Measurements from ENCODE around the gene POU2F3. TPM values are rescaled to one million over a fixed set of nuclear protein-coding genes. Genes with fewer than 3 reads are reported as not detected.

POU2F3 gene
- total RNA-seq, 1 donor from 2014 or later, result 0.19 TPM

DNA sequence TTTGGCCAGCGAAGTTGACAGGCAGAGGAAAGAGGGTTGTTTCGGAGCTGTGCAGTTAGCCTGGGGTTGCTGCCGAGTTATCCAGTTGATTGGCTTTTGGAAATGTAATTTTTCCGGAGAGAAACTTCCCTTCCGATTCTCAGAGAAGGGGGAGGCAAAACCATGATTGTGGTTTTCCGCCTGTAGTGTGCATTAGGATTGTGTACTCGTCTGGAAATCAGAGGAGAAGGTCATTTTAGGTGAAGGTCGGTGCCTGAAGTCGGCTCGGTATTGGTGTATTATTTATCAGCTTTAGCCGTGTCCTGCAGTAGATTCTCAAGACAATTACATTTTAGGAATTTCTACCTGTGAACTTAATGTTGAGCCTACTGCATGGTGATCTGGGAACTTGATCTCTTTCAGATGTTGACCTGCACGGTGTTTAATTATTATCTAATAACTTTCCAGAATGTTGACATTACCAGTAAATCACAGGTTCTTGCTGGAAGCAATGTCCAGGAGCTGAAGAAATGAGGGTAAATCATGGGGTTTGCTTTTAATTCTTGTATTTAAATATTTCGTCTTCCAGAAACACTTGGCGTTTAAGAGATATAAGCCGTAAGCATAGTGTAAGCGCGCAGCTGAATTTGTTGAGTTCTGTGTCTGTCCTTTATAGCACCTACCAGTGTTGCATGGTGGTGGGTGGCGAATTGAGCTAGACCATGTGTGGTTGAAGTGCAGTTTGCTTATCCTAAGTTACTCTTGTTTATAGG is 97.6 kb downstream of the POU2F3 start:
- DNase-seq (ENCODE audit: low spot score), result no peak

GRCh38 chr11:120338107-120338933 is 98.4 kb downstream of the POU2F3 start:
- no peak for DNase-seq (ENCODE audit: low spot score)

GRCh38 chr11:120339394-120339890 is 99.5 kb downstream of the POU2F3 start:
- DNase-seq (ENCODE audit: low spot score), result no peak

DNA sequence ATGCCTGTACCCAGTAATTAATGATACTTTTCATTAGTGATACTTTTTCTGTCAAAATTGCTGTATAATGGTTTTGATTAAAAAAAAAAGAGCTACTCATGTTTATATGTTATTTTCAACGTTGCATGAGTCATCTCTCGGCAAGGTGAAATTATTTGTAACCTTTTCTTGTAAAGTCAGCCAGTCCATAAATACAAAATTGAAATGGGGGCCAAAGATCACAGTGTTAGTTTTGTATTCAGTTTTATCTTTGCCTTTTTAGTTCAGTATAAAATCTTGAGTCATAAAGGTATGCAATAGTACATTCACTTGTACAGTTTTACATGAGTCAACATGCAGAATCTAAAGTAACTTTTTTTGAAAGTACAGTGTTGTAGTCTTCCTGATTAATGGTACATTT is 100.6 kb downstream of the POU2F3 start:
- DNase-seq (ENCODE audit: low spot score), result no peak

DNA sequence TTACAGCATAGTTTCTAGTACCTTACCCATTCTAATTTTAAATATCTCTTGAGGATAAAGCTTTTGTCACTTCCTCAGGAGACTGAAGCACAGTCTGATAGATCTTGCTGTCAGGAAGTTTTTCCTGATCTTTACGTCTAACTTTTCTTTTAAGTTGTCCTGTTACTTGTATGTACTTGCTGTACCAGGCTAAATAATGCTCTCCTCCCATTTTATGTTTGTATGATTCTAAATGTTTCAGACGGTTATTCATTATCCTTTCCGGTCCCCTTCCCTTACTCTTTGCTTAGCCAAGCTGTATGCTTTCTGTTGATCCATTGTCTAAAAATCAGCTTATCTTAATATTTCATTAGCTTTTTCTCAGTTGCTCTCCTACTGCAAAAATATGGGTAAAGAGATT is 102.3 kb downstream of the POU2F3 start:
- no peak for DNase-seq (ENCODE audit: low spot score)

- no peak for DNase-seq (ENCODE audit: low spot score)
Measured at GRCh38 chr11:120342678-120343077, 102.7 kb downstream of the POU2F3 start.

GRCh38 chr11:120343429-120343828 is 103.5 kb downstream of the POU2F3 start:
- DNase-seq (ENCODE audit: low spot score), result no peak

GRCh38 chr11:120344302-120345004 is 104.5 kb downstream of the POU2F3 start:
- no peak for DNase-seq (ENCODE audit: low spot score)

DNA sequence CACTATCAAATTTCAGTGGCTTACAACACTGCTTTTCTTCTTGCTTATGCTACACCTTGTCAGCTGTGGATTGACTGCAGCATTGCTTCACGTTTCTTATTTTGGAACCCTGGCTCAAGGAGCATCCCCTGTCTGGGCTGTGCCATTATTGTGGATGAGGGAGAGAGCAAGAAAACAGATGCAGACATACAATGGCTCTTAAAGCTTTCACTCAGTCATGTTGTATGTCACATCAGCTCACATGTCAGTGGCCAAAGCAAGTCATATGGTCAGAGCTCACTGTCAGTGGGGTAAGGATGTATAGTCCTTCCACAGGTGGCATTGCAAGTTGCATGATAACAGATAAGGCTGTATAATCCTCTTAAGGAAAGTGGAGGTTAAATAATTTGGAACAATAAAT is 106.3 kb downstream of the POU2F3 start:
- no peak for DNase-seq (ENCODE audit: low spot score)

DNA sequence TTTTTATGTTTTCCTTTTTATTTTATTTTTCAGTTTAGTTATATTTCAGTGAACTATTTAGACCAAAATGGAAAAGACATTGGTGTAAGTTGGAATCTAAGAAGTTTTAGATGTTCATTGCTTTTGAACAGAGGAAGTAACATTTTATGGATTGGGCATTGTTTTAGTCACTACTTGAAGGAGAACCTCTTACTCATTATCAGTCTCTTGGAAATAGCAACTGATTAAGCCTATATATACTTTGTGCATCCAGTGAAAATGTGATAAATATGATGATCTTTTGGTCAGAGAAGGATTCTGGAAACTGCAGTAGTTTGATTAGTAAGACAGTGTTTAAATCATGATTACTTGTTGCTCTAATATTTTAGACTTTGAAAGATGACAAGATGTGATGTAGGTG is 110.7 kb downstream of the POU2F3 start:
- no peak for DNase-seq (ENCODE audit: low spot score)

DNA sequence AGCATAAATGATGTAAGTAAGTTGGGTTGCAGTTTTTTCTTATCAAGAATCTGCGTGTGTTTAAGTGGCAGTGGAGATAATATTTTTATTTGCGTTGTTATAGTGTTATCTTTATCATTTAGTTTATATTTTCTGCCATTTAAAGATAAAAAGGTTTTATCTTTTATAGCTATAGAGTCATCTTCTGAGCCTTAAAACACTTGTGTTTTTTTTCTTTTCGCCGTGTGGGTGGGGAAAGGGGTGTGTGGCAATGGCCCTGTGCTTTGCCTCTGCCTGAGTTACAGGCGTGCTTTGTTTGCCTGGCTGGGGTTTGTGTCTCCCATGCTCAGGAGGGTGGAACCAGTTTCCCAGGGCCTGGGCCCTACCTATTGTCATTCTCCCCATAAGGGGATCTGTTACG is 112.5 kb downstream of the POU2F3 start:
- no peak for DNase-seq (ENCODE audit: low spot score)

GRCh38 chr11:120354068-120354467 is 114.1 kb downstream of the POU2F3 start:
- DNase-seq (ENCODE audit: low spot score), result no peak

- no peak for DNase-seq (ENCODE audit: low spot score)
Measured at GRCh38 chr11:120354779-120355178, 114.8 kb downstream of the POU2F3 start.

DNA sequence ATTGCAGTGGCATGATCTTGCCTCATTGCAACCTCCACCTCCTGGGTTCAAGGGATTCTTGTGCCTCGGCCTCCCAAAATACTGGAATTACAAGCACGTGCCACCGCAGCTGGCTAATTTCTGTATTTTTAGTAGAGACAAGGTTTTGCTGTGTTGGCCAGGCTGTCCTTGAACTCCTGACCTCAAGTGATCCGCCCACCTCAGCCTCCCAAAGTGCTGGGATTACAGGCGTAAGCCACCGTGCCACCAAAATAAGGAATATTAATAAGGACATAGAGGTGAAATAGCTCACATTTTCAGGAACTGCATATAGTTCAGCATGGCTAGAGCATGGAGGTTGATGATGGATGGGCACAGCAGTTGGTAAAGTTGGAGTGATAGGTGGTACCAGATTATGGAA is 117.7 kb downstream of the POU2F3 start:
- DNase-seq (ENCODE audit: low spot score), result no peak

DNA sequence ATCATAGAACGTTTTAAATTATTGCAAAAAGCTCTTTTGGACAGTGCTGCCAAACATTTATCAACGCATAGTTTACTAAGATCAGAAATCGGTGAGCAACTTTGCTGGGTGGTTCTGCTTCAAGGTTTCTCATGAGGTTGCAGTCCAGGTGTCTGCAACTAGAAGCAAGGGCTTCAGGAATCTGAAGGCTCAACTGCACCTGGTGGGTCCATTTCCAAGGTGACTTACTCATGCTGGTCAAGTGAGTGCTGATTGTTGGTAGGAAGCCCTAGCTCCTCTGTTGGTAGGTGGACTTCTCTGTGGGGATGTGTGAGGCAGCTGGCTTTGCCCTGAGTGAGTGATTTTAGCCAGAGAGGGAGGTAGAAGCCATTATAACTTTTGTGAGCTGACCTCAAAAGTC is 118.8 kb downstream of the POU2F3 start:
- DNase-seq (ENCODE audit: low spot score), result no peak

GRCh38 chr11:120363436-120363835 is 123.5 kb downstream of the POU2F3 start:
- no peak for DNase-seq (ENCODE audit: low spot score)

DNA sequence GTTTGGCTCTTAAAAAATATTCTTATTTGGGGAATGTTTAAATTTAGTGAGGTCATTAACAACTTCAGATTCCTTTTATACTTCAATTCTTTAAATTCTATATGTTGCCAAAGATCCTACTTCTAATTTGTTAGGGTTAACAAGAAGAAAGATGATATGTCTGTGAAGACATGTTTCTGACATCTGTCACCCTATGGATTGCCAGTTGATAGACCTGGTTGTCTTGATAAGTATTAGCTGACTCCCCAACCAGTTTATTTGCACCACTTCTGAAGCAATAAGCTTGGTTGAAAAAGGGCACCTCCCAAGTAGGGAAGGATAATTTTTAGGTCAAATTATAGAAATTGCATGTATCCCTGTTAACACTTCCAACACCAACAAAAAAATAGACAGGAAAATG is 125.6 kb downstream of the POU2F3 start:
- DNase-seq (ENCODE audit: low spot score), result no peak

Other genes with a start within 250 kb of the POU2F3 start
- gene TRIM29, start 102.0 kb upstream of the POU2F3 start, total RNA-seq, result 1.3 TPM
- 68.4 TPM for gene OAF, start 29.1 kb upstream of the POU2F3 start, total RNA-seq
- 2.2 TPM for gene TLCD5, start 85.2 kb downstream of the POU2F3 start, total RNA-seq
- gene ARHGEF12, start 96.3 kb downstream of the POU2F3 start, total RNA-seq, result 75.5 TPM

Measured in mesenteric fat pad (tissue), 1 donor.